HG02678 (cell line): ENCODE measurements around the gene POGLUT2.
"Not testable (repeated sequence)": the region's sequence is repeated elsewhere in the genome, so short reads cannot be mapped to it uniquely, and the experiment has no call there.

Experiments
- ATAC-seq: cut with Tn5 transposase; IDR thresholded peaks from one replicate; pipeline ENCODE4 v1.9.1; 2021; ENCODE audit warnings: mild to moderate bottlenecking, moderate library complexity; ENCODE audit not compliant: unreplicated experiment

Gene POGLUT2

GRCh38 chr13:102807699-102808098 is 8.9 kb upstream of the POGLUT2 start:
- no peak for ATAC-seq

GRCh38 chr13:102805680-102806079 is 6.9 kb upstream of the POGLUT2 start:
- no peak for ATAC-seq

- ATAC-seq: peak; percentile 78
Observed at GRCh38 chr13:102800145-102801041, 1.6 kb upstream of the POGLUT2 start.

- peak; percentile 5 for ATAC-seq
Observed at GRCh38 chr13:102799426-102800144, 809 bp upstream of the POGLUT2 start.

GRCh38 chr13:102793611-102794355 is 5.0 kb downstream of the POGLUT2 start:
- ATAC-seq: no peak

GRCh38 chr13:102792396-102792795 is 6.4 kb downstream of the POGLUT2 start:
- no peak for ATAC-seq

GRCh38 chr13:102788683-102789082 is 10.1 kb downstream of the POGLUT2 start:
- no peak for ATAC-seq

GRCh38 chr13:102784483-102784882 is 14.3 kb downstream of the POGLUT2 start:
- ATAC-seq: no peak

- ATAC-seq: no peak
Observed at GRCh38 chr13:102781591-102781990, 17.2 kb downstream of the POGLUT2 start.

- ATAC-seq: not testable (repeated sequence)
Observed at GRCh38 chr13:102780656-102781055, 18.1 kb downstream of the POGLUT2 start.

GRCh38 chr13:102779436-102780159 is 19.2 kb downstream of the POGLUT2 start:
- ATAC-seq: peak; percentile 51

GRCh38 chr13:102777736-102778135 is 21.0 kb downstream of the POGLUT2 start:
- no peak for ATAC-seq

GRCh38 chr13:102776271-102776670 is 22.5 kb downstream of the POGLUT2 start:
- no peak for ATAC-seq

GRCh38 chr13:102774591-102775520 is 23.9 kb downstream of the POGLUT2 start:
- ATAC-seq: no peak

- ATAC-seq: no peak
Observed at GRCh38 chr13:102774214-102774568, 24.6 kb downstream of the POGLUT2 start.

GRCh38 chr13:102773441-102774213 is 25.1 kb downstream of the POGLUT2 start, which contains the start of gene TEX30:
TEX30 (minus strand) TSS chr13:102773786; CDS start chr13:102770026, 3,760 bp downstream.
- ATAC-seq: peak; percentile 90

GRCh38 chr13:102772042-102772425 is 26.7 kb downstream of the POGLUT2 start:
- ATAC-seq: no peak

GRCh38 chr13:102771298-102772041 is 27.3 kb downstream of the POGLUT2 start:
- no peak for ATAC-seq
